Umbilical cord (tissue), 2 donors: ENCODE results near the gene TRIM15. TPM values are rescaled to one million over a fixed set of nuclear protein-coding genes. Genes with fewer than 3 reads are reported as not detected.
A peak's percentile ranks its signal among the peaks of the same experiment; 100 is the strongest.
"Not testable (repeated sequence)": the region's sequence is repeated elsewhere in the genome, so short reads cannot be mapped to it uniquely, and the experiment has no call there.

ENCODE experiments used
- DNase-seq: peaks from one replicate; pipeline ENCODE4 v3.0.0-alpha.2; 2015; ENCODE audit warnings: low spot score
- total RNA-seq: library from RNA; depleted of rRNA; stranded (reverse); fragments of >200 nt; gene quantifications from one replicate; pipeline ENCODE4 v1.2.3, GENCODE V29; 2014; ENCODE audit warnings: low replicate concordance; ENCODE audit not compliant: insufficient read depth

The TRIM15 gene
- total RNA-seq: 0.48 TPM

- DNase-seq: no peak
These were observed at the start of gene TRIM15 for GRCh38 chr6:30163090-30163917. Gene TRIM15 (plus strand): TSS chr6:30163546. CDS start chr6:30163685, 139 bp downstream.

- no peak for DNase-seq
These were observed 49.5 kb upstream of the TRIM15 start for GRCh38 chr6:30113841-30114240.

GRCh38 chr6:30116724-30117123 lies 46.6 kb upstream of the TRIM15 start:
- no peak for DNase-seq

GRCh38 chr6:30118691-30119090 lies 44.7 kb upstream of the TRIM15 start:
- not testable (repeated sequence) for DNase-seq

GRCh38 chr6:30121446-30122366 lies 41.6 kb upstream of the TRIM15 start:
- no peak for DNase-seq

GRCh38 chr6:30122515-30122914 lies 40.8 kb upstream of the TRIM15 start:
- DNase-seq: no peak

GRCh38 chr6:30127238-30128093 lies 35.9 kb upstream of the TRIM15 start:
- no peak for DNase-seq

DNA sequence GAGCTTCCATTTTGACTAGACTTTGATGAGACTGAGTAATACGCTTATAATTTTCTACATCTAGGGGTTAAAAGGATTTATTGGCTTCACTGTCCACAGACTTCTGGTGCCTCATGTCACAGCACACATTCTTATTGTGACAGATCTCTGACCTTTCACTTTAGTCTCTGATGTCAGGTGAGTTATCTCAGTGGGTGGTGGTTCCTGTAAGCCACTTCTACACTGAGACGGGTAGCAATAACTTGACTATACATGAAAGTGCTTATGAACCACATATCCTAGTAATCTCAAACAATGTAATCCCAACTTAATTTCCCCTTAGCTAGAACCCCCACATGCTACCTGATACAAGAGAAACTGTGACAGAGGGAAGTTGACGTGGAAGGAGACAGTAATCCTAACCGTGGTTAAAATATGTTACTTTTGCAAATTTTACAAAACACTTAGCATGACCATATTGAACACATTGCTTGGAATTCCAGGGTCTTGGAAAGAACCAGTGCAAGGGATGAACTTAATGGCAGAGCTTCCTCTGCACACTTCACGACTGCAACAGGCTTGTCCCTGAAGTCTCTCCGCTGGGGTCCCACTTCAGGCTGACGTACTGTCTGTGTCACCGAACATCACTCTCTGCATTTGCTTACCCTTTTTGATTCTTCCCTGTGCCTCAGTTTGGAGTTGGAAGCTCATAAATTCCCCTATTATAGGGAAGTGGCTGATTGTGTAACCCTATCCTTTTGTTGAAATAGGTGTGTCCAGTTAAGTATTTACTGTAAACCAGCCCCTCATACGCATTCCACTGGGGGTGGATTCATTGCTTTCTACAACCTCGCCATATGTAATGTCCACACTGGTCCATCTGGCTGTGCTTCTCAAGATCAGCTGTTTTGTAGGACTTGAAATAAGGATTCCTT lies 33.8 kb upstream of the TRIM15 start:
- DNase-seq: no peak

GRCh38 chr6:30130179-30130679 lies 33.1 kb upstream of the TRIM15 start:
- DNase-seq: no peak

DNA sequence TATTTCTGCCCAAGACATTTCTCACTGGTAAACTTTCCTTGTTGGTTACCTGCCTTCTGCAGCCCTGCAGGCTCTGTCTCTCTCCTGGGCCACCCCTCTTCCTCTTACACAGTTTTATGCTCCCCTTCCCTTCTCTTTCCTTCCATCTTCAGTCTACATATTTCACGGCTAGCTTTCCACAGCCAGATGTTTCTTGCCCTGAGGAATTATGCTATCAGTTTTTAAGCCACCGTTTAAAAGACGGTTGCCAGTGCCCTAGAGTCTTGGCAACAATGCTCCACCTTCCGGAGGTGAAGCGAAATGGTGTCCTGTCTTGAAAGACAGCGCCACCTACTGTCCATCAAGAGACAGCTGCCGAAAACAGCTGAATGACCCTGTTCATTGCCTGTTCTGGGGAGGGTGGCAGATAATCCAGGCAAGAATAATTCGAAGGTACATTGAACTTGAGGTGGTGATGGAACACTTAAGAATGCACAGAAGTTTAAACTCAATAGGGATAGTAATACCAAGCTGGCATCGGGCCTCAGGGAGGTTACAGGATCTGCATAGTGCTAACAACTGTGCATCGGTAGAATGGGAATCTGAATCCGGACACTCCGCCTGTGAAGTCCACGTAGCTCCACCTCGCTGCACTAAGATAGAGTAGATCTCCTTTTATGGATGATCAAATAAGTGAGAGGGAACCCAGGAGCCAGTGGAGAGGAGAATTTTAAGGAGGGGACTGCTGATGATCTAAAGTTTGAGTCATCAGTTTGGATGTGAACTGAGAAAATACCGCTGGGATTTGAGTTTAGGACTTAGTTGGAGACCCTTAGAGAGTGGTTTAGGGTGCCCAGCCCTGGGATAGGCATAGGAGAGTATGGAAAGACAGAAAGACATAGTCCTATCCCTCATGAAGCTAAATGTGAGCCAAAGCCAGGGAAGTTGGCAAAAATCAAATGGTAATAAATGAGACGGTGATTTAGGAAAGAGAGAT lies 32.2 kb upstream of the TRIM15 start:
- peak; percentile 84 for DNase-seq

GRCh38 chr6:30131947-30132497 lies 31.3 kb upstream of the TRIM15 start:
- DNase-seq: no peak

DNA sequence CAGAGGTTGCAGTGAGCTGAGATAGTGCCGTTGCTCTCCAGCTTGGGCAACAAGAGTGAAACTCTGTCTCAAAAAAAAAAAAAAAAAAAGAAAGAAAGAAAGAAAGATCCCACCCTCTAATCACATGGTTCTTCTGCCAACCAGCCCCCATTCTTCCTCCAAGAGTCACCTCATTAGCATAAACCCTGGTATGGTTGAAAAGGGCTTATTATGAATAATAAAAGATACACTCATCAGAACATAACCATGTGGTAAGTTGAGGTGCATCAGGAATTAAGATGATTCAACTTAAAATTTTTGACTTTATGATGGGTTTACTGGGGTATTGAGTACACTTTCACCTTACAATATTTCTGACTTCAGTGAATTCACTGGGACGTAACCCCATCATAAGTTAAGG lies 28.2 kb upstream of the TRIM15 start:
- no peak for DNase-seq

DNA sequence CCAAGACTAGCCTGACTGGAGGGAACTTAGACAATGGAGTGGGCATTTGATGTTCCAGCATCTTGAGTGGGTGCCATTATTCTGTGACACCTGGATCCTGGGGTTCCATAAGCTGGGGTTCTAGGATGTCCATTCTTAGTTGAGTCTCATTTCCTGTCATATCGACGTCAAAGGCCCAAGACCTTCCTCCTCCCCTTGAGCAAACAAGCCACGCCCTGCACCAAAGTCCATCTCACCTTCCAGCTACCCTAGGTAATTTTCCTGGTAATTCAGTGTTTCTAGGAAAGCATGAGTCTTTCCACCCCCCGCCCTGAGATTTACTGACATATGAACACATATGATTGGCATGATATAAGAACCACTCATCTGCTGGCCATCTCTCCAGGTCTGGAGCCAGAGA lies 27.6 kb upstream of the TRIM15 start, which contains the start of gene TRIM40:
Gene TRIM40 (plus strand): TSS at position 384 of the 400 bp plus-strand sequence. CDS start 897 bp downstream, outside the sequence.
- DNase-seq: no peak

GRCh38 chr6:30136570-30137286 lies 26.6 kb upstream of the TRIM15 start:
- DNase-seq: no peak

- not testable (repeated sequence) for DNase-seq
These were observed 23.1 kb upstream of the TRIM15 start for GRCh38 chr6:30140240-30140639.

DNA sequence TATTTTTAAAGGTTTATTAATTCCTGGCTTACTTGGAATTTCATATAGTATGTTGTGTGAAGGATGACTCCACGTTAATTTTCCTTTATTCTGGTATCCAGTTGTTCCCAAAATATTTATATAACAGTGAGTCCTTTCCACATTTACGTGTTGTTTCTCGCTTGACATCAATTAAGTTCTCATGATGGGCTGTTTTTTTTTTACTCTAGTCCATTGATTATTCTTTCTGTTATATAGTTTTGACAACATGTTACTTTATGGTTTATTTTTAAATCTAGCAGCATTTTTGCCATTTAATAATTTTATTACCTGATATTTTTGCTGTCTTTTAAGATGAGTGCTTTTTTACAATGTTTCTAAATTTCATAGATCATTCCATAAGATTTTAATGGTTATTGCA lies 20.7 kb upstream of the TRIM15 start:
- DNase-seq: no peak

- no peak for DNase-seq
These were observed 19.6 kb upstream of the TRIM15 start for GRCh38 chr6:30143780-30144179.

GRCh38 chr6:30144811-30145210 lies 18.5 kb upstream of the TRIM15 start:
- DNase-seq: no peak
